SK-N-MC (cell line): ENCODE data around the gene ZNF365.

Experiments used
- EZH2 ChIP-seq: fragments of 200-600 bp; sonication (generic); IDR thresholded peaks from one replicate; pipeline ENCODE4 v1.6.1; 2017; ENCODE audit warnings: antibody characterized with exemption
- POLR2AphosphoS5 ChIP-seq: IDR thresholded peaks from 2 replicates; pipeline ENCODE4 v1.6.1; 2012; ENCODE audit warnings: mild to moderate bottlenecking, low read depth, low read length, borderline replicate concordance

DNA sequence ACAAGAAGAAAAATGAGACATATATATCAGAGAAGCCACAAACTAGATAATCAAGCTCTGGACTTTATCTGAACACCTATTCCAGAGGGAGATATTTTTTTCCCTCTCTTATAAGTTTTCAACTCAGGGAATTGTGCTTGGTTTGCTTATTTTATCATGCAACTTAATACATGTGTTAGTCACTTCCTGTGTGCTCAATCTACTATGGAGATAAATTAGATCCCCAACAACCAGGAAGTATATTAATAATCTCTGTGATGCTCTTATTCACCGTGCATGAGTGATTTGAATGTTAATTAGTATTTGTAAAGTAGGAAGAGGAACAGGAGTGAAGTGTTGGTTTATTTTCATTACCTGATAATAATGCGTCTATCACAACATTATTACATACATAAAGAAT lies 38.8 kb upstream of the ZNF365 start:
- TF ChIP-seq POLR2AphosphoS5 (no peak), EZH2 (no peak)
